Measurements from ENCODE around the gene LSM10.

Gene LSM10

DNA sequence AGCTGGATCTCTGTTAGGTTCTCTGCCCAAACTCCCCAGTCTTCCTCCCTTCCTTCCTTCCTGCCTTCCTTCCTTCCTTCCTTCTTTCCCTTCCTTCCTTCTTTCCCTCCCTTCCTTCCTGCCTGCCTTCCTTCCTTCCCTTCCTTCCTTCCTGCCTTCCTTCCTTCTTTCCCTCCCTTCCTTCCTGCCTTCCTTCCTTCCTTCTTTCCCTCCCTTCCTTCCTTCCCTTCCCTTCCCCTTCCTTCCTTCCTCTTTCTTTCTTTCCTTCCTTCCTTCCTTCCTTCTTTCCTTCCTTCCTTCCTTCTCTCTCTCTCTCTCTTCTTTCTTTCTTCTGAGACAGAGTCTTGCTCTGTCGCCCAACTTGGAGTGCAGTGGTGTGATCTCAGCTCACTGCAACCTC is 8.7 kb upstream of the LSM10 start:
- DNase-seq: no peak

DNA sequence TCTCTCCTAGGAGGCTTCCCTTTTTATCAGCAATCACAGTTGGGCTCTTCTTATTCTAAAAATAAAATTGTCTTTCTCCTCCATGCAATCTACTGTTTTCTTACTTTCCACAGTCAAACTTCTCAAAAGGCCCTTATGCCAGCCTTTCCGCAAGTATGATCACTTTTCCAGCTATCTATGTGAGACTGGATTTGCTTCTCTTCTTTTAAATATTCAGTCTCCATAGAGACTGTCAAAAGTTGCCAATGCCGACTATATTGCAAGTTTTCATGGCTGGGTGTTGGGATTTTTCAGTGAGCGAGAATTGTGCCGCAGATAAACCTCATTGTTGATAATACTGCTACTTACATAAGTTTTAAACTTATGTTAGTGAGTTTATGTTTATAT is 4.8 kb upstream of the LSM10 start:
- DNase-seq: no peak

DNA sequence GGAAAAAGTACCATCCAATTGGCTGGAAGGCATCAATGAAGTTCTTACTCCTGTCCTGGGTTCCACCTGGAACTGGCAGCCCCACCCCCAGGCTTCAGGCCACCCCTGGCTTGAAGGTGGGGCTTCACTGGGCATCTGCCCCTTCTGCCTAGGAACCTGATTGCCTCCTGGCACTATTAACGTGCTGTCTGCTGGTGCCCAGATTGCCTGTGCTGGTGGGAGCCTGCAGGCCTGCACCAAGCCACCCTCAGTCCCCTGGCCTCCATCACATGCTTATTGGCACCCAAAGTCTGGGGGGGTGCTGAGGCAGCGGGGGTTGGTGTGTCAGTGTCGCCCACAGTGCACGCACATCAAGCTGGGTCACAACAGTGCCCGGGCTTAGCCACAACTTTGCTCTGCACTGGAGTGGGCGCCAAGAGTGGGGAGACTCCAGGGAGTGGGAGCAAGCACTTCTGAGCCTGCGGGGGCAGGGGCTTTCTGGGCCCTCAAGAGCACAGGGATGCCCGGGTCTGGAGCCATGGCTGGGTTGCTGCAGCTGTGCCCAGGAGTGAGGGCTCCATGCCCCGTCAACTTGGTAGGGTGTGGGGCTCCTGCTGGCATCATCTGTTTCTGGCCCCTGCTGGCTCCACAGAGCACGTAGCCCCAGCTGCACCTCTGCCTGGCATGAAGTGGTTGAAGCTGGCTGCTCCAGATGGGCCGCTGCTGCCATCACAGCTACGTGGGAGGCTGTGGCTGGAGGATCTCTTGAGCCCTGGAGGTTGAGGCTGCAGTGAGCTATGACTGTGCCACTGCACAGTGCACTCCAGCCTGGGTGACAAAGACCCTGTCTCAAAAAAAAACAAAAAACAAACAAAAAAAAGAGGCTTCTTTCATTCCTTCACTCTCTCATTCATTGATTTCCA is 4.1 kb upstream of the LSM10 start:
- DNase-seq: no peak

DNA sequence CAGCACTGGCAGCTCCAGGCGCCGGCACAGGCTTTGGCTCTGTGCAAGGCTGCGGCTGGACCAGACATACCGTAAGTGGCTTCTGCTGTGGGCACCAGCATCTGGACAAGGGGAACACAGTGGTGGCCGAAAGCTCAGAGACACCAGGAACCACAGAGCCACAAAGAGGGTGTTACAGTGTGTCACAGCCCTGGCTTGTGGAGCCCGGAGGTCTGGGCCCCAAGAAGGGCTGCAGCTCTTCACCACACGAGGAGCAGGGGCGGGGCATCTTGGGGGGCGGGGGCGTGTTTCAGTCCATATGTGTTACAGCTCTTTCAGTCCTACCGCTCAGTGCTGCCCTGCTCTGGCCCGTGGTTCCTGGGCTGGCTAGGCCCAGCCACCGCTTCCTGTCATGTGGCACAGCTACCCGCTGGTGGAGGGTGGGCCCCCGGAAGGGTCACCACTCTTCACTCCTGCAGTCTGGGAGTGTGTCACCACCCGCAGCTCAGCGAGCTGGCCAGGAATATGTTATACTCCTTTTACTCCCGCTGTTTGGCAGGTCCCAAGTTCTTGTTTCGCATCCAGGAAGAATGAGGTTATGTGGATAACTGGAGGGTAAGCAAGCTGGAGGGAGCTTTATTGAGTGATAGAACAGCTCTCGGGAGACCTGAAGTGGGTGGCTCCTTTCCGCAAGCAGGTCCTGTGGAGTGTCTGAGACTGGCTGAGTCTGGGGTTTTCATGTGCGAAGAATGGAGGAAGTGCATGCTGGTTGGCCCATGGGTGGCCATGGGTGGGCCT is 3.3 kb upstream of the LSM10 start:
- no peak for DNase-seq

GRCh38 chr1:36400514-36400824 is 2.8 kb upstream of the LSM10 start:
- no peak for DNase-seq

DNA sequence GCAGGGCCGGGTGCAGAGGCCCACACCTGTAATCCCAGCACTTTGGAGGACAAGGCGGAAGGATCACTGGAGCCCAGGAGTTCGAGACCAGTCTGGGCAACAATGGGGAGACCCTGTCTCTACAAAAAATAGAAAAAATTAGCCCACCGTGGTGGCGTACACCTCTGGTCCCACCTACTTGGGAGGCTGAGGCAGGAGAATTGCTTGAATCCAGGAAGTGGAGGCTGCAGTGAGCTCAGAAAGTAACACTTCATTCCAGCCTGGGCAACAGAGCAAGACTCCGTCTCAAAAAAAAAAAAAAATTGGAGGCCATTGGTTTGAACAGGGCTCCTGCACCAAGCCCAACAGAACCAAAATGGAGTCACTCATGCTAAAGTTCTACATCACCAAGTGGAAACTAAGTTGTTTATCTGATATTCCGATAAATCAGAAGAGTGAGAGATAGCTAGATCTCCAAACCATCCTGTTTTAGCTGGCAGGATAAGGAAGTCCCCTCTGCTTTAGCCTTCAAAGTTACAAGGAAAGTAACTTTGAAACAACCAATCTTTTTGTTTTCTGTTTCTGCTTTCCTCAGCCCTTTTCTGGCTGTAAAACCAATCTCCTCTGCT is 766 bp upstream of the LSM10 start:
- no peak for DNase-seq

- peak in 1 of 2 experiments; percentile 22 for DNase-seq
These were observed 678 bp downstream of the LSM10 start for GRCh38 chr1:36397083-36397377.

GRCh38 chr1:36396359-36396758 is 1.3 kb downstream of the LSM10 start:
- DNase-seq: no peak

DNA sequence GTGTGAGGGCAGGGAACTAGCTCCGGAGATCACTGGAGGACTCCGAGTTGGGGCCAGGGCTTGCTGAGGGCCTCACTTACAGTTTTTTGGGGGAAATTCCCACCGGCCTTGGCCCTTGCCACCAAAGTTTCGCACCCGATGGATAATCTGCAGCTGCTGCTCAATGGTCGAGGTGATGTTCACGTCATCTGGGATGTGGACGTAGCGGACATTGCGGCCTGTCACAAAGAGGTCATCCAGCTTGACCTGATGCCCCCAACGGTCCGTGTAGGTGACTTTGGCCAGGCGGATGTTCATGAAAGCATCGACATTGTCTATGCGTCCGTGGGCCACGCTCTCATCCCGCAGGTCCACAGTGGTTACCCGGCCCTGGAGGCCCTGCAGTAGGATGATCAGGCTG is 4.0 kb downstream of the LSM10 start:
- DNase-seq: no peak

DNA sequence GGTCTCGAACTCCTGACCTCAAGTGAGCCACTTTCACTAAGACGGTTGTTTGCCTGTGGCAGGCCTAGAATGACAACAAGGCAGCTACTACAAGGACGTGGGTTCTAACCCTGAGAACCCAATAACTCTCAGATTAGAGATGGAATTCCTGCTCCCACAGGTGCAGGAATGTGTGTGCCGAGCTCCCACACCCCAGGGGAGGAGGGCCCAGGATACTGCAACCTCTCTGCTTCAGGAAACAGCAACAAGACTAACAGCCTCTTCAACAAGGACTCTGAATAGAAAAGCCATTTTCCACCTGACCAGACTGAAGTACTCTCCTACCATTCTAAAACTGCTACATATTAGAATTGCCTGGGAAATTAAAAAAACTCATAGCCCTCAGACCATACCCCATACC is 4.9 kb downstream of the LSM10 start:
- DNase-seq: no peak

GRCh38 chr1:36391271-36391670 is 6.4 kb downstream of the LSM10 start:
- no peak for DNase-seq

- no peak for DNase-seq
These were observed 7.3 kb downstream of the LSM10 start for GRCh38 chr1:36390411-36390810.

DNA sequence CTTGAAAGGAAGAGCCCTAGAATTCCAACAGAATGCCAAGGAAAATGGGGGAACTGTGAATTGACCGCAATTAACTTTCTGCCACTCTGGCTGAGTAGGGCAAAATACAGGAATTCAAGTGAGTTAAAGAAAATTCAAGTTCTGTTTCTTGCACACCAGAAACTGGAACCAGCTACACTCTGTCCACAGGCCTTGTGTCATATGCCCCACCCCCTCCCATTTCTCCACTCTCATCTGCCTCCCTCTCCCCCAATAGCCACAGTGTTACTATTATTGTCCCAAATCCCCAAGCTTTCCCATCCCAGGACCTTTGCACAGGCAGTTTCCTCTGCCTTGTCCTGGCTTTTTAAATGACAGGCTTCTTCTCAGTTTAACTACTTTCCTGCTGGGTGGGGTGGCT is 7.7 kb downstream of the LSM10 start:
- DNase-seq: no peak

- no peak for DNase-seq
These were observed 8.4 kb downstream of the LSM10 start for GRCh38 chr1:36389261-36389660.

- peak in 1 of 2 experiments; percentile 28 for DNase-seq
These were observed 10.4 kb downstream of the LSM10 start for GRCh38 chr1:36387141-36387949.

GRCh38 chr1:36386265-36387140 is 11.2 kb downstream of the LSM10 start:
- DNase-seq: peak; percentile 96 to 97

- peak; percentile 99 to 100 for DNase-seq
These were observed 12.1 kb downstream of the LSM10 start, which contains the start of gene STK40 for GRCh38 chr1:36385410-36386264. STK40 (minus strand) TSS chr1:36385924; CDS start chr1:36361332, 24,592 bp downstream.

DNA sequence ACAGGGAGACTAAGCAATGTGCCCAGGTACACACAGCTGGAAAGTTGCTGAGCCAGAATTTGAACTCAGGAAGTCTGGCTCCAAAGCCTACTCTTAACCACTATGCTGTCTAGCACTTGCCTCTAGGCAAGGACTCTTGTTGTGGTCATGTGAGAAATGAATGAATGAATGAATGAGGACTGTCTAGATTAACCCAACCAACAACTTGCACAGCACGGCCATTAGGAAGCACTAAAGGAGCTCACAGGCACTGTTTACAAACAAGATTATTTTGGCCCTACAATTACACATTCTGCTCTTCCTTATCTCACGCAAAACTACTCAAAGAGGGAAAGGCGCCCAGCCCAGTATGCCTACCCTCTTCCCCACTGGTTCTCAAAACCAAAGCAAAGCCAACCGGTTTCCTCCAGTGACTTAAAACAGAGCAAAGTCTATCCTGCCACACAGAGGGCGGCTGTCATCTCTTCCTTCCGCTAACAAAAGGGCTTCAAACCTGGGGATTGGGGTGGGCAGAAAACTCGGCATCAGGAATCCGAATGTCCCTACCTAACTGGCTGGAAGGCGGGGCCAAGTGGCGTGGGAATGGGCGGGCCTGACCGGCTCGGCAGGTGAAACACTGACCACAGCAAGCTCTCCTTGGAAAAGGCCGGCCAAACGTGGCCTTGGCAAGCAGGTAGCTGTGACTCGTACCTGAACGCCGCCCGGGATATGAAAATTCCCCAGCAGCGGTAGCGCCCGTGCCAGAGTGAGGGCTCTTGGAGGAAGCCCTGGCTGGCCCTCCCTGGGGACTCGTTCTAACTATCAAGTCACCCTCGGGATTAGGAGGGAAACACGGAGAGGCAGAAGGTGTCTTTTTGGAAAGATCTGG is 12.9 kb downstream of the LSM10 start:
- DNase-seq: peak in 1 of 2 experiments; percentile 59

GRCh38 chr1:36383240-36383639 is 14.5 kb downstream of the LSM10 start:
- DNase-seq: peak; percentile 38 to 66

- no peak for DNase-seq
These were observed 15.0 kb downstream of the LSM10 start for GRCh38 chr1:36382669-36383068.
